Right atrium auricular region (tissue), 2 donors: ENCODE measurements around the gene ADGRD1. TPM values are rescaled to one million over a fixed set of nuclear protein-coding genes. Genes with fewer than 3 reads are reported as not detected.
A peak's percentile ranks its signal among the peaks of the same experiment; 100 is the strongest.

ENCODE experiments used
- DNase-seq: peaks from one replicate; pipeline ENCODE4 v3.0.0-alpha.2; 2019; ENCODE audit warnings: low spot score
- H3K27ac ChIP-seq, 2 donors: fragments of 200-600 bp; sonication (generic); 1 replicate in 1 of 2; 2 replicates in 1 of 2; pipeline ENCODE4 v1.5.1; 2016 to 2019
- H3K27me3 ChIP-seq, 2 donors: fragments of 200-600 bp; sonication (generic); one replicate each; pipeline versions ENCODE4 v1.5.1 to v1.6.0; 2017 to 2019
- H3K36me3 ChIP-seq: fragments of 200-600 bp; sonication (generic); one replicate; pipeline ENCODE4 v1.5.1; 2016
- H3K4me1 ChIP-seq, 2 donors: fragments of 200-600 bp; sonication (generic); one replicate each; pipeline versions ENCODE4 v1.5.1 to v1.6.0; 2017 to 2019
- H3K4me3 ChIP-seq, 2 donors: fragments of 200-600 bp; sonication (generic); 1 replicate in 1 of 2; 2 replicates in 1 of 2; pipeline ENCODE4 v1.5.1; 2017 to 2019; ENCODE audit warnings: mild to moderate bottlenecking in 1 of 2, moderate library complexity in 1 of 2
- H3K9me3 ChIP-seq, 2 donors: fragments of 200-600 bp; sonication (generic); one replicate each; pipeline ENCODE4 v1.5.1; 2019
- total RNA-seq, 2 donors: library from RNA; depleted of rRNA; stranded (reverse); fragments of >200 nt; gene quantifications; one replicate each; pipeline ENCODE4 v1.1.0, GENCODE V29; 2016
- TF ChIP-seq, protein P1 (sequence below), 2 donors: fragments of 200-600 bp; sonication (generic); IDR thresholded peaks; one replicate each; pipeline ENCODE4 v1.5.1; 2019; ENCODE audit warnings: antibody characterized with exemption in 2 of 2

The ADGRD1 gene
- total RNA-seq, 2 donors from 2014 or later: 120 to 168 TPM

GRCh38 chr12:131020326-131021153, 66.8 kb downstream of the ADGRD1 start:
- Histone ChIP-seq H3K27me3 (no peaks in the 10 kb centered on the region), H3K36me3 (peaks cover 81% of the 10 kb centered on the region), H3K9me3 (no peaks in the 10 kb centered on the region), H3K27ac (peak overlapping the region; percentile 29 to 49), H3K4me1 (peaks cover 0 to 24% of the 10 kb centered on the region in 2 donors), H3K4me3 (no peak overlapping the region)
- TF ChIP-seq, protein P1, sequence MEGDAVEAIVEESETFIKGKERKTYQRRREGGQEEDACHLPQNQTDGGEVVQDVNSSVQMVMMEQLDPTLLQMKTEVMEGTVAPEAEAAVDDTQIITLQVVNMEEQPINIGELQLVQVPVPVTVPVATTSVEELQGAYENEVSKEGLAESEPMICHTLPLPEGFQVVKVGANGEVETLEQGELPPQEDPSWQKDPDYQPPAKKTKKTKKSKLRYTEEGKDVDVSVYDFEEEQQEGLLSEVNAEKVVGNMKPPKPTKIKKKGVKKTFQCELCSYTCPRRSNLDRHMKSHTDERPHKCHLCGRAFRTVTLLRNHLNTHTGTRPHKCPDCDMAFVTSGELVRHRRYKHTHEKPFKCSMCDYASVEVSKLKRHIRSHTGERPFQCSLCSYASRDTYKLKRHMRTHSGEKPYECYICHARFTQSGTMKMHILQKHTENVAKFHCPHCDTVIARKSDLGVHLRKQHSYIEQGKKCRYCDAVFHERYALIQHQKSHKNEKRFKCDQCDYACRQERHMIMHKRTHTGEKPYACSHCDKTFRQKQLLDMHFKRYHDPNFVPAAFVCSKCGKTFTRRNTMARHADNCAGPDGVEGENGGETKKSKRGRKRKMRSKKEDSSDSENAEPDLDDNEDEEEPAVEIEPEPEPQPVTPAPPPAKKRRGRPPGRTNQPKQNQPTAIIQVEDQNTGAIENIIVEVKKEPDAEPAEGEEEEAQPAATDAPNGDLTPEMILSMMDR (IDR thresholded peaks at IDR 0.05): no peak
- no peak for DNase-seq

- Histone ChIP-seq H3K36me3 (peaks cover 79% of the 10 kb centered on the region), H3K9me3 (no peaks in the 10 kb centered on the region), H3K27ac (peak overlapping the region in 1 of 2 donors; percentile 49), H3K4me1 (peaks cover 0 to 22% of the 10 kb centered on the region in 2 donors), H3K4me3 (no peak overlapping the region), H3K27me3 (no peaks in the 10 kb centered on the region)
- TF ChIP-seq, protein P1 (IDR thresholded peaks at IDR 0.05): no peak
- DNase-seq: no peak
These were observed 67.4 kb downstream of the ADGRD1 start for GRCh38 chr12:131021154-131021541.

GRCh38 chr12:131024026-131024425, 70.3 kb downstream of the ADGRD1 start:
- H3K27ac ChIP-seq: no peak overlapping the region
- peaks cover 68% of the 10 kb centered on the region for H3K36me3 ChIP-seq
- no peak overlapping the region for H3K4me3 ChIP-seq
- no peak for DNase-seq
- H3K9me3 ChIP-seq: no peaks in the 10 kb centered on the region
- H3K4me1 ChIP-seq: peaks cover 0 to 31% of the 10 kb centered on the region in 2 donors
- H3K27me3 ChIP-seq: no peaks in the 10 kb centered on the region
- TF ChIP-seq, protein P1 (IDR thresholded peaks at IDR 0.05): no peak

- Histone ChIP-seq H3K9me3 (no peaks in the 10 kb centered on the region), H3K4me1 (peaks cover 0 to 25% of the 10 kb centered on the region in 2 donors), H3K27ac (peak overlapping the region in 1 of 2 donors; percentile 73), H3K27me3 (no peaks in the 10 kb centered on the region), H3K4me3 (no peak overlapping the region), H3K36me3 (peaks cover 62% of the 10 kb centered on the region)
- no peak for DNase-seq
- TF ChIP-seq, protein P1 (IDR thresholded peaks at IDR 0.05): no peak
These were observed 71.0 kb downstream of the ADGRD1 start for GRCh38 chr12:131024721-131025120.

GRCh38 chr12:131025234-131025633, 71.5 kb downstream of the ADGRD1 start:
- TF ChIP-seq, protein P1 (IDR thresholded peaks at IDR 0.05): no peak
- H3K27me3 ChIP-seq: no peaks in the 10 kb centered on the region
- H3K36me3 ChIP-seq: peaks cover 61% of the 10 kb centered on the region
- DNase-seq: no peak
- no peaks in the 10 kb centered on the region for H3K9me3 ChIP-seq
- H3K27ac ChIP-seq: peak overlapping the region; percentile 62 to 73
- H3K4me3 ChIP-seq: no peak overlapping the region
- peaks cover 0 to 23% of the 10 kb centered on the region in 2 donors for H3K4me1 ChIP-seq
